Peyer's patch (tissue), 4 donors: Measurements from ENCODE around the gene KRTAP10-5.

Source experiments
- POLR2A ChIP-seq, 2 donors: fragments of 450-650 bp; IDR thresholded peaks; one replicate each; pipeline ENCODE4 v1.5.1; 2017; ENCODE audit warnings: antibody characterized with exemption in 2 of 2, mild to moderate bottlenecking in 2 of 2, moderate library complexity in 2 of 2
- TF ChIP-seq, protein P1 (sequence below), 6 experiments: fragments of 450-650 bp in 4 of 6; fragments of 200-600 bp in 2 of 6; sonication (generic) in 1 of 6; IDR thresholded peaks; one replicate each; pipeline ENCODE4 v1.5.1; 2017 to 2019; ENCODE audit warnings: antibody characterized with exemption in 6 of 6, mild to moderate bottlenecking in 3 of 6, moderate library complexity in 1 of 6

DNA sequence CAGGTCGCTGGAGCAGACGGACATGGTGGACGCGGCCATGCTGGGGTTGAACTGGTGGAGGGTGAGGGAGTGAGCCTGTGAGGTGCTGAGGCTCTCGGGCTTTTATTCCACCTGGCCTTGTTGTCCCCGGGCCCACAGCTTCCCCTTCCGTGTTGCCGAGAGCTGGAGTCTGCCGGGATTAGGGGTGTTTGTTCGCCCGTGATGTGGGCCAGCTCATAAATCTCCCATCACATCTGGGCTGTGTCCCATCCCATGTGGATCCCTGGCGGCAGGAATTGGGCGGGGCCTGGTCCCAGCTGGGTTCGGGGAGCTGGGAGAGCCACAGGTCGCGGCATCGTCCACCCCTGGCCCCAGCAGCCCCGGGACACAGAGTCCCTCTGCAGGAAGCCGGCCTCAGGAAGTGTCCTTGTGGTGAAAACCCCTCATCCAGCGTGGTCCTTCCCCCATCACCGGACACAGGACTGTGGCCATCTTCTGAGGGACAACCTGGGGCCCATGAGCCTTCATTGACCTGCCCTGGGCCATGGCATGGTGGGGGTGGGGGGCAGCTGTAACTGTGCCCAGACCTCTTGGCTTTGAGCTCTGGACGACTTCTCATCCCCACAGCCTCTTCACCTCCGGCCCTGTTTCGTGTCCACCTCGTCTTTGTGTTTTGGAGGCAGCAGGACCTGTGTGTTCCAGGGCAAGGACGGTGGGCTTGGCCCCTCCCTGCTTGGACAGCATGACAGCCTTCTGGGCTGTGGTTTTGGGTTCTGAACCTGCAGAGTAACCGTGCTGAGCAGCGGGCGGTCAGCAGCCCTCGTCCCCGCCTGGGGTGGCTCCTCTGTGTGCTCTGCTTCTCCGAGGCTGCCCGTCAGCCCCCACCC, 12.3 kb upstream of the KRTAP10-5 start, which contains the start of gene KRTAP10-6:
- TF ChIP-seq, protein P1, sequence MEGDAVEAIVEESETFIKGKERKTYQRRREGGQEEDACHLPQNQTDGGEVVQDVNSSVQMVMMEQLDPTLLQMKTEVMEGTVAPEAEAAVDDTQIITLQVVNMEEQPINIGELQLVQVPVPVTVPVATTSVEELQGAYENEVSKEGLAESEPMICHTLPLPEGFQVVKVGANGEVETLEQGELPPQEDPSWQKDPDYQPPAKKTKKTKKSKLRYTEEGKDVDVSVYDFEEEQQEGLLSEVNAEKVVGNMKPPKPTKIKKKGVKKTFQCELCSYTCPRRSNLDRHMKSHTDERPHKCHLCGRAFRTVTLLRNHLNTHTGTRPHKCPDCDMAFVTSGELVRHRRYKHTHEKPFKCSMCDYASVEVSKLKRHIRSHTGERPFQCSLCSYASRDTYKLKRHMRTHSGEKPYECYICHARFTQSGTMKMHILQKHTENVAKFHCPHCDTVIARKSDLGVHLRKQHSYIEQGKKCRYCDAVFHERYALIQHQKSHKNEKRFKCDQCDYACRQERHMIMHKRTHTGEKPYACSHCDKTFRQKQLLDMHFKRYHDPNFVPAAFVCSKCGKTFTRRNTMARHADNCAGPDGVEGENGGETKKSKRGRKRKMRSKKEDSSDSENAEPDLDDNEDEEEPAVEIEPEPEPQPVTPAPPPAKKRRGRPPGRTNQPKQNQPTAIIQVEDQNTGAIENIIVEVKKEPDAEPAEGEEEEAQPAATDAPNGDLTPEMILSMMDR (IDR thresholded peaks at IDR 0.05), result no peak
- no peak for TF ChIP-seq POLR2A (IDR thresholded peaks at IDR 0.05)
